DND-41 (cell line): ENCODE results near the gene SPECC1.

ENCODE experiments used
- ATAC-seq: fragments of 200-7000 bp; cut with Tn5 transposase; 3 replicates; pipeline ENCODE4 v1.9.1; 2021; ENCODE audit warnings: low read depth; ENCODE audit not compliant: insufficient read depth
- DNase-seq: peaks from one replicate; pipeline ENCODE4 v3.0.0-alpha.2; 2020
- H2AFZ ChIP-seq: 2 replicates; pipeline ENCODE4 v1.6.0; 2012; ENCODE audit warnings: low read depth, low read length
- H3K27ac ChIP-seq: 2 replicates; pipeline ENCODE4 v1.5.1; 2012; ENCODE audit warnings: low read length, inconsistent platforms
- H3K27me3 ChIP-seq: fragments of 200-600 bp; sonication (generic); 2 replicates; pipeline ENCODE4 v1.6.0; 2012; ENCODE audit warnings: low read length, mild to moderate bottlenecking, inconsistent platforms; ENCODE audit not compliant: insufficient read depth, poor library complexity
- H3K36me3 ChIP-seq: 2 replicates; pipeline ENCODE4 v1.5.1; 2012; ENCODE audit warnings: low read length, inconsistent platforms; ENCODE audit not compliant: insufficient read depth
- H3K4me1 ChIP-seq: 2 replicates; pipeline ENCODE4 v1.5.1; 2012; ENCODE audit warnings: mild to moderate bottlenecking, low read length; ENCODE audit not compliant: insufficient read depth
- H3K4me2 ChIP-seq: 2 replicates; pipeline ENCODE4 v1.6.0; 2012; ENCODE audit warnings: mild to moderate bottlenecking, moderate library complexity, low read length, inconsistent platforms; ENCODE audit not compliant: insufficient read depth
- H3K4me3 ChIP-seq, 2 experiments: fragments of 200-600 bp in 1 of 2; shearing (Covaris generic) in 1 of 2; 2 replicates each; pipeline ENCODE4 v1.5.1; 2012 to 2016; ENCODE audit warnings: inconsistent platforms in 2 of 2, low read length in 2 of 2, mild to moderate bottlenecking in 2 of 2, low read depth in 1 of 2, moderate library complexity in 1 of 2
- H3K79me2 ChIP-seq: 2 replicates; pipeline ENCODE4 v1.6.0; 2012; ENCODE audit warnings: low read length, inconsistent platforms; ENCODE audit not compliant: insufficient read depth
- H3K9ac ChIP-seq: 2 replicates; pipeline ENCODE4 v1.6.0; 2012; ENCODE audit warnings: low read depth, mild to moderate bottlenecking, inconsistent platforms, low read length, moderate library complexity
- H3K9me3 ChIP-seq: 2 replicates; pipeline ENCODE4 v1.5.1; 2012; ENCODE audit warnings: low read length, moderate library complexity, mild to moderate bottlenecking, inconsistent platforms; ENCODE audit not compliant: insufficient read depth, severe bottlenecking
- H4K20me1 ChIP-seq: 2 replicates; pipeline ENCODE4 v1.6.0; 2012; ENCODE audit warnings: low read length; ENCODE audit not compliant: insufficient read depth
- EZH2 ChIP-seq: IDR thresholded peaks from 3 replicates; pipeline ENCODE4 v1.6.1; 2012; ENCODE audit warnings: borderline replicate concordance, low read depth, mild to moderate bottlenecking, moderate library complexity, low read length, inconsistent platforms; ENCODE audit not compliant: severe bottlenecking
- TF ChIP-seq, protein P1 (sequence below): IDR thresholded peaks from 2 replicates; pipeline ENCODE4 v1.5.1; 2012; ENCODE audit warnings: borderline replicate concordance, low read length, moderate library complexity, mild to moderate bottlenecking; ENCODE audit not compliant: poor library complexity, severe bottlenecking; ENCODE audit errors: extremely low read depth

The SPECC1 gene

DNA sequence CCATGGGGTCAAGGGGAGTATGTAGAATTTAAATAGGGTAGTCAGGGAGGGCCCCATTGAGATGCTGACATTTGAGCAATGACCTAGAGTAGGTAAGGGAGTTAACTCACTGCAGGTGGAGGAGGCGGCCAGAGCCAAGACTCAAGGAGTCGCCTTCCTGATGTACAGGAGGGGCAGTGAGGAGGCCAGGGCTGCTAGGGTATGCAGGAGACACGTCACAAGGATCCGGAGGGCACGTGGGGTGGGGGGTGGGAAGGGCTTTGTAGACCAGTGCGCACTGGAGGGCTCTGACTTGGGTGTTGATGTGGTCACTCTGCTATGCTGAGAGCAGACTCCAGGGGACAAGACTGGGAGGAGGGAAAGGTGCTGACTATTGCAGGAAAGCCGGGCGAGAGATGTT lies 37.5 kb downstream of the SPECC1 start:
- Histone ChIP-seq H3K4me2 (no peak overlapping the region), H3K4me1 (no peaks in the 10 kb centered on the region), H3K4me3 (no peak overlapping the region), H3K9ac (no peak overlapping the region), H3K79me2 (no peaks in the 10 kb centered on the region), H3K27me3 (peaks cover 8% of the 10 kb centered on the region), H4K20me1 (no peaks in the 10 kb centered on the region), H3K9me3 (no peaks in the 10 kb centered on the region), H3K27ac (no peak overlapping the region), H3K36me3 (no peaks in the 10 kb centered on the region), H2AFZ (no peak overlapping the region)
- no peak for ATAC-seq
- no peak for DNase-seq
- TF ChIP-seq EZH2, result no peak
- TF ChIP-seq, protein P1, sequence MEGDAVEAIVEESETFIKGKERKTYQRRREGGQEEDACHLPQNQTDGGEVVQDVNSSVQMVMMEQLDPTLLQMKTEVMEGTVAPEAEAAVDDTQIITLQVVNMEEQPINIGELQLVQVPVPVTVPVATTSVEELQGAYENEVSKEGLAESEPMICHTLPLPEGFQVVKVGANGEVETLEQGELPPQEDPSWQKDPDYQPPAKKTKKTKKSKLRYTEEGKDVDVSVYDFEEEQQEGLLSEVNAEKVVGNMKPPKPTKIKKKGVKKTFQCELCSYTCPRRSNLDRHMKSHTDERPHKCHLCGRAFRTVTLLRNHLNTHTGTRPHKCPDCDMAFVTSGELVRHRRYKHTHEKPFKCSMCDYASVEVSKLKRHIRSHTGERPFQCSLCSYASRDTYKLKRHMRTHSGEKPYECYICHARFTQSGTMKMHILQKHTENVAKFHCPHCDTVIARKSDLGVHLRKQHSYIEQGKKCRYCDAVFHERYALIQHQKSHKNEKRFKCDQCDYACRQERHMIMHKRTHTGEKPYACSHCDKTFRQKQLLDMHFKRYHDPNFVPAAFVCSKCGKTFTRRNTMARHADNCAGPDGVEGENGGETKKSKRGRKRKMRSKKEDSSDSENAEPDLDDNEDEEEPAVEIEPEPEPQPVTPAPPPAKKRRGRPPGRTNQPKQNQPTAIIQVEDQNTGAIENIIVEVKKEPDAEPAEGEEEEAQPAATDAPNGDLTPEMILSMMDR, result no peak

DNA sequence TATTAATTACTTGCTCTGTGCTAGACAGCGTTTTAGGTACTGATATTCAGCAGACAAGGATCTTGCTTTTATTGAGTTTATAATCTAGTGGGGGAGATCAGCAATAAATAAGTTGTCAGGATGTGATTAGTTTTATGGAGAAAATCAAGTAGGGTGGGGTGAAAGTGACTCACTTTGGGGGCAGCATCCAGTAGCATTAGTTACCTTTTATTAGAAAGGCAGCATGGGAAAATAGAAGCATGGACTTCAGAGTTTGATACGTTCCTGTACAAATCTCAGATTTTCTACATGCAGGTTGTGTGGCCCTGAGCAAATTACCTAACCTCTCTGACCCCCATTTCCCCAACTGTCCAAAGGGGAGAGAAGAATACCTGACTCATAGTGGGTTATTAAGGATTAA lies 42.5 kb downstream of the SPECC1 start:
- Histone ChIP-seq H3K79me2 (no peaks in the 10 kb centered on the region), H3K9ac (no peak overlapping the region), H3K4me2 (no peak overlapping the region), H3K4me1 (no peaks in the 10 kb centered on the region), H3K9me3 (no peaks in the 10 kb centered on the region), H3K4me3 (no peak overlapping the region), H3K36me3 (no peaks in the 10 kb centered on the region), H4K20me1 (no peaks in the 10 kb centered on the region), H2AFZ (no peak overlapping the region), H3K27me3 (peaks cover 5% of the 10 kb centered on the region), H3K27ac (no peak overlapping the region)
- no peak for DNase-seq
- no peak for TF ChIP-seq EZH2
- TF ChIP-seq, protein P1, result no peak
- no peak for ATAC-seq

DNA sequence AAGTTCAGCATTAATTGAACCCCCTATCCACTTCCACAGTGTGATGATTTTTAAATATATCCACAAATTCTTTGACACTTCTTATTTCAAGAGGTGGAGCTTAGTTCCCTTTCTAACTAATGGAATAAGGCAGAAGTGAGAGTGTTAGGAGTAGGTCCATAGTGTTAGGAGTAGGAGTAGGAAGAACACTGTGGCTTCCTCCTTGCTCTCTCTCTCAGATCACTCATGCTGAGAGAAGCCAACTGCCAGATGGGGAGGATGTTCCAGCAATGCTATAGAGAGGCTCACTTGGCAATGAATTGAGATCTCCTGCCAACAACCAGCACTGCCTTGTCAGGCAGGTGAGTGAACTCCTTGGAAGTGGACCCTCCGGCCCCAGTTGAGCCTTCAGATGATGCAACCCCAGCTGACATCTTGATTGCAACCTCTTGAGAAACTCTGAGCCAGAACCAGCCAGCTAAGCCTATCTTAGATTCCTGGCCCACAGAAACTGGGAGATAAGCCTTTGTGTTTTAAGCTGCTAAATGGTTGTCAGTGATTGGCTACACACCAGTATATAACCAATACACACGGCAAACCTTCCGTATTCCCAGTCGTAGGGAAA lies 44.3 kb downstream of the SPECC1 start:
- Histone ChIP-seq H3K4me2 (no peak overlapping the region), H3K36me3 (no peaks in the 10 kb centered on the region), H3K27me3 (peaks cover 5% of the 10 kb centered on the region), H3K9me3 (no peaks in the 10 kb centered on the region), H2AFZ (no peak overlapping the region), H4K20me1 (no peaks in the 10 kb centered on the region), H3K9ac (no peak overlapping the region), H3K79me2 (no peaks in the 10 kb centered on the region), H3K27ac (no peak overlapping the region), H3K4me3 (no peak overlapping the region), H3K4me1 (no peaks in the 10 kb centered on the region)
- no peak for ATAC-seq
- no peak for DNase-seq
- TF ChIP-seq EZH2, result no peak
- TF ChIP-seq, protein P1, result no peak
